Upper lobe of right lung (tissue), 1 donor: ENCODE data around the gene KCNQ1OT1. TPM values are rescaled to one million over a fixed set of nuclear protein-coding genes. Genes with fewer than 3 reads are reported as not detected.

Experiments
- ATAC-seq: fragments of 200-7000 bp; cut with Tn5 transposase; one replicate; pipeline ENCODE4 v1.9.1; 2020; ENCODE audit warnings: mild to moderate bottlenecking, moderate library complexity
- DNase-seq: peaks from one replicate; pipeline ENCODE4 v3.0.0-alpha.2; 2020
- H3K27ac ChIP-seq: fragments of 200-600 bp; one replicate; pipeline ENCODE4 v1.8.0; 2022
- H3K27me3 ChIP-seq: fragments of 200-600 bp; one replicate; pipeline ENCODE4 v1.8.0; 2022; ENCODE audit warnings: mild to moderate bottlenecking
- H3K36me3 ChIP-seq: fragments of 200-600 bp; one replicate; pipeline ENCODE4 v1.8.0; 2022
- H3K4me1 ChIP-seq: fragments of 200-600 bp; one replicate; pipeline ENCODE4 v1.8.0; 2022
- H3K4me3 ChIP-seq: fragments of 200-600 bp; one replicate; pipeline ENCODE4 v1.8.0; 2022; ENCODE audit warnings: mild to moderate bottlenecking
- H3K9me3 ChIP-seq: fragments of 200-600 bp; one replicate; pipeline ENCODE4 v1.8.0; 2022
- intact Hi-C: fragments of 100-400 bp; cut with DNase I; formaldehyde crosslinking; loops from one replicate; pipeline ENCODE4 v1.11.0; 2022
- total RNA-seq: library from RNA; stranded (reverse); fragmentation: NEBNext Ultra II Directional; extraction: Animal tissue kit (Norgen Biotek cat#: 25700); gene quantifications from one replicate; pipeline ENCODE4 v1.2.1, GENCODE V29; 2021
- TF ChIP-seq, protein P1 (sequence below): fragments of 200-600 bp; IDR thresholded peaks from one replicate; pipeline ENCODE4 v1.8.0; 2022; ENCODE audit warnings: antibody characterized with exemption
- donor health status: DM: no; HTN: yes; CAD: no; lungs with severe emphysema.

Gene KCNQ1OT1
- total RNA-seq, 1 donor from 2014 or later = 2.0 TPM

DNA sequence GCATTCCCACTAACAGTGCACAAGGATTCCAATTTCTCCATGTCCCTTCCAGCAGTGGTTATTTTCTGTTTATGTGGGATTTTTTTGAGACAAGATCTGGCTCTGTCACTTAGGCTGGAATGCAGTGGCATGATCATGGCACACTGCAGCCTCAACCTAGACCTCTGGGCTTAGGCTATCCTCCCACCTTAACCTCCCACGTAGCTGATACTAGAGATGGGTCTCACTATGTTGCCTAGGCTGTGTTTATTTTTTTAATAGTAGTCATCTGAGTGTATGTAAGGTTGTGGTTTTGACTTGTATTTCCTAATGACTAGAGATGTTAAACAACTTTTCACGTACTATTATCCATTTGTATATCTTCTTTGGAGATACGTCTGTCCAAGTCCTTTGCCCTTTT, 74.6 kb downstream of the KCNQ1OT1 start:
- no peak overlapping the region for H3K4me3 ChIP-seq
- no peaks in the 10 kb centered on the region for H3K4me1 ChIP-seq
- H3K27ac ChIP-seq = no peak overlapping the region
- H3K27me3 ChIP-seq = no peaks in the 10 kb centered on the region
- TF ChIP-seq, protein P1, sequence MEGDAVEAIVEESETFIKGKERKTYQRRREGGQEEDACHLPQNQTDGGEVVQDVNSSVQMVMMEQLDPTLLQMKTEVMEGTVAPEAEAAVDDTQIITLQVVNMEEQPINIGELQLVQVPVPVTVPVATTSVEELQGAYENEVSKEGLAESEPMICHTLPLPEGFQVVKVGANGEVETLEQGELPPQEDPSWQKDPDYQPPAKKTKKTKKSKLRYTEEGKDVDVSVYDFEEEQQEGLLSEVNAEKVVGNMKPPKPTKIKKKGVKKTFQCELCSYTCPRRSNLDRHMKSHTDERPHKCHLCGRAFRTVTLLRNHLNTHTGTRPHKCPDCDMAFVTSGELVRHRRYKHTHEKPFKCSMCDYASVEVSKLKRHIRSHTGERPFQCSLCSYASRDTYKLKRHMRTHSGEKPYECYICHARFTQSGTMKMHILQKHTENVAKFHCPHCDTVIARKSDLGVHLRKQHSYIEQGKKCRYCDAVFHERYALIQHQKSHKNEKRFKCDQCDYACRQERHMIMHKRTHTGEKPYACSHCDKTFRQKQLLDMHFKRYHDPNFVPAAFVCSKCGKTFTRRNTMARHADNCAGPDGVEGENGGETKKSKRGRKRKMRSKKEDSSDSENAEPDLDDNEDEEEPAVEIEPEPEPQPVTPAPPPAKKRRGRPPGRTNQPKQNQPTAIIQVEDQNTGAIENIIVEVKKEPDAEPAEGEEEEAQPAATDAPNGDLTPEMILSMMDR = no peak
- intact Hi-C loops = no loop called here
- no peak for DNase-seq
- peaks cover 9% of the 10 kb centered on the region for H3K9me3 ChIP-seq
- no peak for ATAC-seq
- no peaks in the 10 kb centered on the region for H3K36me3 ChIP-seq

DNA sequence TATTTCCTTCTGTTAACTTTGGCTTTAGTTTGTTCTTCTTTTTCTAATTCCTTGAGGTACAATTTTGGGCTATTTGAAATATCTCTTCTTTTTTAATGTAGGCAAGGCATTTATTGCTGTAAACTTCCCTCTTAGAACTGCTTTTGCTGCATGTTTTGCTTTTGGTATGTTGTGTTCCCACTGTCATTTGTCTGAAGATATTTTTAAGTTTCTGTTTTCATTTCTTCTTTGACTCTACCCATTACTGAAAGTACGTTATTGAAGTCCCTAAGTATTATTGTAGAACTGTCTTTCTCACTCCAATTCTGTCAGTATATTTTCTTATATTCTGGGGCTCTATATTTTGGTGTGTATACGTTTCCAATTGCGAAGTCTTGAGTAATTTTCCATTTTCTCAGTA, 77.9 kb downstream of the KCNQ1OT1 start:
- ATAC-seq = no peak
- Histone ChIP-seq H3K27ac (no peak overlapping the region), H3K27me3 (no peaks in the 10 kb centered on the region), H3K4me3 (no peak overlapping the region), H3K9me3 (no peaks in the 10 kb centered on the region), H3K36me3 (no peaks in the 10 kb centered on the region), H3K4me1 (no peaks in the 10 kb centered on the region)
- DNase-seq = no peak
- TF ChIP-seq, protein P1 = no peak
- intact Hi-C loops = no loop called here

DNA sequence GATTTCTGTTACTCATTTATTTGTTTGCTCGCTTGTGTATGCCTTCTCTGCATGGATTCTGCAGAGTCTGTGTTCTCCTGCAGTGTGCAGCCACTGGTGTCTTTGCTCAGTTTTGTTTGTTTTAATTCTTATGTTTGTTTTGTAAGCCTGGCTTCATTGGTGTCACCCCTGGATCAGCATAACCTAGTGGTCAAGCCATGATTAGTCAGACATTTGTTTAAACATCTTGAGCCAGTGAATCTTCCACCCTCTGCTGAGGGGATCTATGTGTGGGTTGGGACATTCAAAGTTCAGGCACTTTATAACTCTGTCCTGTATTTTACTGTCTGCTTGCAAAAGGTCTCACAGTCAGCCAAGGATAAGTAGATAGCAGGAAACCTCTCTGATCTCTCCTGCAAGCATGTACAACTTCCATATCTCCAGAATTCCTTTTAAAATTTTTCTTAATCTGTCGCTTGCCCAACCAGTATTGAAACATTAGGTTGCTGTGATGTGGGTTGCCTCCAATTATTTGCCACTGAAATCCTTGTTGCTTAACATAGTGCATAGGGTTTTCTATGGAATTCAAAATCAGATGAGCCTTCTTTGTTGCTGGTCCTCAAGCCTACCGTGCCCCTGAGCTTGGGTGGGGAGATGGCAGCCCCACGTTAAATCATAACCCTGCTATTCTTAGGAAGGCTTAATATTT, 86.8 kb downstream of the KCNQ1OT1 start:
- Histone ChIP-seq H3K4me1 (no peaks in the 10 kb centered on the region), H3K36me3 (no peaks in the 10 kb centered on the region), H3K9me3 (no peaks in the 10 kb centered on the region), H3K27ac (no peak overlapping the region), H3K27me3 (no peaks in the 10 kb centered on the region), H3K4me3 (no peak overlapping the region)
- intact Hi-C loops = no loop called here
- TF ChIP-seq, protein P1 = no peak
- ATAC-seq (no peak), DNase-seq (no peak)

DNA sequence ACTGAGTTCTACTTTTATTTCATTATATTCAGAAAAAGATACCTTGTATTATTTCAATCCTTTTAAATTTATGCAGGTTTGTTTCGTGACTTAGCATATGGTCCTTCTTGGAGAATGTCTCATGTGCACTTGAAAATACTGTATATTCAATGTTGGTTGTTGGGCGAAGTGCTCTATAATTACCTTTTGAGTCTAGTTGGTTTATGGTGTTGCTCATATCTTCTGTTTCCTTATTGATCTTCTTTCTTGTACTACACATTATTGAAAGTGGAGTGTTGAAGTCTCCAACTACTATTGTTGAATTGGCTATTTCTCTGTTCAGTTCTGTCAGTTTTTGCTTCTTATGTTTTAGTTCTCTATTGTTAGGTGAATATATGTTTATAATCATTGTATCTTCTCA, 90.4 kb downstream of the KCNQ1OT1 start:
- Histone ChIP-seq H3K4me3 (no peak overlapping the region), H3K9me3 (no peaks in the 10 kb centered on the region), H3K4me1 (no peaks in the 10 kb centered on the region), H3K36me3 (no peaks in the 10 kb centered on the region), H3K27ac (no peak overlapping the region), H3K27me3 (no peaks in the 10 kb centered on the region)
- DNase-seq = no peak
- TF ChIP-seq, protein P1 = no peak
- intact Hi-C loops = no loop called here
- ATAC-seq = no peak

DNA sequence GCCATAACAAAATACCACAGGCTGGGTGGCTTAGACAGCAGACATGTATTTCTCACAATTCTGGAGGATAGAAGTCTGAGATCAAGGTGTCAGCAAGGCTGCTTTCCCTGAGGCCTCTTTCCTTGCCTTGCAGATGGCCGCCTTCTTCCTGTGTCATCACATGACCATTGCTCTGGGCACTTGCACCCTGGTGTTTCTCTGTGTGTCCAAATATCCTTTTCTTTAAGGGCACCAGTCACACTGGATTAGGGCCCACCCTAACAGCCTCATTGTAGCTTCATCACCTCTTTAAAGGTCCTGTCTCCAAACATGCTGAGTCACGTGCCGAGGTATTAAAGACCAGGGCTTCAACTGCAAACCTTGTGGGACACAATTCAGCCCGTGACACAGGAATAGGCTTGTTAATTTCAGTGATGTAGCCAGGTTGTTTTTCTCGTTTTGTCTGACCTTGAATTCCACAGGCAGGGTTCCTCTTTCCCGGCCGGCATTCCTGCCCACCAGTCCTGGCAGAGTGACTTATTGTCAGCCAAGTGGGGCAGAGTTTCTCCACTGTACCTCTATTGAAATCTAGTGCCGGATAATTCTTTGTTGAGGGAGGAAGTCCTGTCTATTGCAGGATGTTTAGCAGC, 100.1 kb downstream of the KCNQ1OT1 start:
- H3K36me3 ChIP-seq = no peaks in the 10 kb centered on the region
- H3K27ac ChIP-seq = no peak overlapping the region
- ATAC-seq (no peak), DNase-seq (no peak)
- no peaks in the 10 kb centered on the region for H3K4me1 ChIP-seq
- intact Hi-C loops = no loop called here
- H3K27me3 ChIP-seq = no peaks in the 10 kb centered on the region
- H3K4me3 ChIP-seq = no peak overlapping the region
- H3K9me3 ChIP-seq = no peaks in the 10 kb centered on the region
- TF ChIP-seq, protein P1 = no peak
